ENCODE data around the gene LAMC1. TPM values are rescaled to one million over a fixed set of nuclear protein-coding genes. Genes with fewer than 3 reads are reported as not detected.

Gene LAMC1
- total and polyA plus RNA-seq, 10 of the 15 experiments (the other 5 are each of a cell fraction or from before 2014, with no cell fraction given) = 4.6 to 51.4 (median 25.6) TPM

DNA sequence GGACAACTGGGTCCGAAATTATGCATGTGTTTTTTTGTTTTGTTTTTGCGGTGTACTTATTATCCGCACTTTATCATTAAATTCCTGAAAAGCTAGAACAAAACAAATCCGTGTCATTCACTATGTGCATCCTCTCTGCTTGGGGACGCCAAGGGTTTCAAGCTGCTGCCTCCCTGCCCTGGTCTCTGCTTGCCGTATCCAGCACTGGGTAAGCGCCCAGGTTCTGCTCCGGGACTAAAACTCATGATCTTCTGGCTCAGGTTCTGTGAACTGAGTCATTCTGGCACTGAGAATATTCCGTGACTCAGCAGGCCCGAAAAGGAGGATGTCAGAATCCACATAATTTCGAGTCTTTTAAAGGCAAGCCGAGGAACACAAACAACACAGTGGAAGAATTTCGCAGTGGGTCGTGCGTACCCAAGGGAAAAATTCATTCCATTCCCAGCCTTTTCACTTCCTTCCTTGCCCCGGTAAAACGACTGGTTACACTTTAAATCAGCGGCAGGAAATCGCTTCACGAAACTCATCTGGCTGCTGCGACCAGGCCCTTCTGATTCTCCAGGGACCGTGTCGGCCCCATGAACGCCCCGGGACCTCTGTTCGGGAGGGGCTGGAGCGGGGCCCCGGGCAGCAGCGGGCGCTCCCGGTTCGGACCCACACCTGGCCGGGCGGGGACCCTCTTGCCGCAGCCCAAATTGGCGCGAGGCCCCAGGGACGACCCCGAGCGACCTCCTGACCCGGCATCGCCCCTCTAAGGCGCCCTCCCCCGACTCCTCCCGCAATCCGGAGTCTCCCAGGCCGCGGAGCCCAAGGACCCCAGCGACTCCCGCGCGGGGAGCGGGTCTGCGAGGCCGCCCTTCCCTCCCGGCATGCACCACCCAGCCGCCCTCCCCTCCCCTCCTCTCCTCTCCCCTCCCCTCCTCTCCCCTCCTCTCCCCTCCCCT lies 746 bp upstream of the LAMC1 start (continued):
- TF ChIP-seq EZH2 (IDR thresholded peaks at IDR 0.05; ENCODE audit: borderline replicate concordance, control insufficient read depth, low read depth, low read length) (no peak), TCF3 (IDR thresholded peaks at IDR 0.05; ENCODE audit: borderline replicate concordance, insufficient read depth, low read depth, low read length) (0 out of 2 replicates have a peak, but pooled peaks have one; percentile 9), TARDBP (IDR thresholded peaks at IDR 0.05; ENCODE audit: borderline replicate concordance) (0 out of 2 replicates have a peak, but pooled peaks have one; percentile 29), NBN (IDR thresholded peaks at IDR 0.05) (peak; percentile 81; the same call in 1 of the 2 replicates), POU2F2 (IDR thresholded peaks at IDR 0.05; ENCODE audit: borderline replicate concordance, low read depth, low read length) (no peak), IRF4 (IDR thresholded peaks at IDR 0.05; ENCODE audit: low read depth, low read length) (peak; percentile 76), CREB1 (IDR thresholded peaks at IDR 0.05; ENCODE audit: low read depth) (0 out of 2 replicates have a peak, but pooled peaks have one; percentile 31), ATF7 (IDR thresholded peaks at IDR 0.05; ENCODE audit: low read depth) (peak; percentile 35; the same call in 1 of the 2 replicates)
- TF ChIP-seq, protein P1, sequence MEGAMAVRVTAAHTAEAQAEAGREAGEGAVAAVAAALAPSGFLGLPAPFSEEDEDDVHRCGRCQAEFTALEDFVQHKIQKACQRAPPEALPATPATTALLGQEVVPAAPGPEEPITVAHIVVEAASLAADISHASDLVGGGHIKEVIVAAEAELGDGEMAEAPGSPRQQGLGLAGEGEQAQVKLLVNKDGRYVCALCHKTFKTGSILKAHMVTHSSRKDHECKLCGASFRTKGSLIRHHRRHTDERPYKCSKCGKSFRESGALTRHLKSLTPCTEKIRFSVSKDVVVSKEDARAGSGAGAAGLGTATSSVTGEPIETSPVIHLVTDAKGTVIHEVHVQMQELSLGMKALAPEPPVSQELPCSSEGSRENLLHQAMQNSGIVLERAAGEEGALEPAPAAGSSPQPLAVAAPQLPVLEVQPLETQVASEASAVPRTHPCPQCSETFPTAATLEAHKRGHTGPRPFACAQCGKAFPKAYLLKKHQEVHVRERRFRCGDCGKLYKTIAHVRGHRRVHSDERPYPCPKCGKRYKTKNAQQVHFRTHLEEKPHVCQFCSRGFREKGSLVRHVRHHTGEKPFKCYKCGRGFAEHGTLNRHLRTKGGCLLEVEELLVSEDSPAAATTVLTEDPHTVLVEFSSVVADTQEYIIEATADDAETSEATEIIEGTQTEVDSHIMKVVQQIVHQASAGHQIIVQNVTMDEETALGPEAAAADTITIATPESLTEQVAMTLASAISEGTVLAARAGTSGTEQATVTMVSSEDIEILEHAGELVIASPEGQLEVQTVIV (IDR thresholded peaks at IDR 0.05; ENCODE audit: borderline replicate concordance, partially characterized antibody) = no peak
- TF ChIP-seq, protein P2, sequence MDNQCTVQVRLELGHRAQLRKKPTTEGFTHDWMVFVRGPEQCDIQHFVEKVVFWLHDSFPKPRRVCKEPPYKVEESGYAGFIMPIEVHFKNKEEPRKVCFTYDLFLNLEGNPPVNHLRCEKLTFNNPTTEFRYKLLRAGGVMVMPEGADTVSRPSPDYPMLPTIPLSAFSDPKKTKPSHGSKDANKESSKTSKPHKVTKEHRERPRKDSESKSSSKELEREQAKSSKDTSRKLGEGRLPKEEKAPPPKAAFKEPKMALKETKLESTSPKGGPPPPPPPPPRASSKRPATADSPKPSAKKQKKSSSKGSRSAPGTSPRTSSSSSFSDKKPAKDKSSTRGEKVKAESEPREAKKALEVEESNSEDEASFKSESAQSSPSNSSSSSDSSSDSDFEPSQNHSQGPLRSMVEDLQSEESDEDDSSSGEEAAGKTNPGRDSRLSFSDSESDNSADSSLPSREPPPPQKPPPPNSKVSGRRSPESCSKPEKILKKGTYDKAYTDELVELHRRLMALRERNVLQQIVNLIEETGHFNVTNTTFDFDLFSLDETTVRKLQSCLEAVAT (IDR thresholded peaks at IDR 0.05) = no peak
- TF ChIP-seq, protein P3, sequence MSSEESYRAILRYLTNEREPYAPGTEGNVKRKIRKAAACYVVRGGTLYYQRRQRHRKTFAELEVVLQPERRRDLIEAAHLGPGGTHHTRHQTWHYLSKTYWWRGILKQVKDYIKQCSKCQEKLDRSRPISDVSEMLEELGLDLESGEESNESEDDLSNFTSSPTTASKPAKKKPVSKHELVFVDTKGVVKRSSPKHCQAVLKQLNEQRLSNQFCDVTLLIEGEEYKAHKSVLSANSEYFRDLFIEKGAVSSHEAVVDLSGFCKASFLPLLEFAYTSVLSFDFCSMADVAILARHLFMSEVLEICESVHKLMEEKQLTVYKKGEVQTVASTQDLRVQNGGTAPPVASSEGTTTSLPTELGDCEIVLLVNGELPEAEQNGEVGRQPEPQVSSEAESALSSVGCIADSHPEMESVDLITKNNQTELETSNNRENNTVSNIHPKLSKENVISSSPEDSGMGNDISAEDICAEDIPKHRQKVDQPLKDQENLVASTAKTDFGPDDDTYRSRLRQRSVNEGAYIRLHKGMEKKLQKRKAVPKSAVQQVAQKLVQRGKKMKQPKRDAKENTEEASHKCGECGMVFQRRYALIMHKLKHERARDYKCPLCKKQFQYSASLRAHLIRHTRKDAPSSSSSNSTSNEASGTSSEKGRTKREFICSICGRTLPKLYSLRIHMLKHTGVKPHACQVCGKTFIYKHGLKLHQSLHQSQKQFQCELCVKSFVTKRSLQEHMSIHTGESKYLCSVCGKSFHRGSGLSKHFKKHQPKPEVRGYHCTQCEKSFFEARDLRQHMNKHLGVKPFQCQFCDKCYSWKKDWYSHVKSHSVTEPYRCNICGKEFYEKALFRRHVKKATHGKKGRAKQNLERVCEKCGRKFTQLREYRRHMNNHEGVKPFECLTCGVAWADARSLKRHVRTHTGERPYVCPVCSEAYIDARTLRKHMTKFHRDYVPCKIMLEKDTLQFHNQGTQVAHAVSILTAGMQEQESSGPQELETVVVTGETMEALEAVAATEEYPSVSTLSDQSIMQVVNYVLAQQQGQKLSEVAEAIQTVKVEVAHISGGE (CRISPR knock-in tag; IDR thresholded peaks at IDR 0.05) = no peak
- TF ChIP-seq, protein P4, sequence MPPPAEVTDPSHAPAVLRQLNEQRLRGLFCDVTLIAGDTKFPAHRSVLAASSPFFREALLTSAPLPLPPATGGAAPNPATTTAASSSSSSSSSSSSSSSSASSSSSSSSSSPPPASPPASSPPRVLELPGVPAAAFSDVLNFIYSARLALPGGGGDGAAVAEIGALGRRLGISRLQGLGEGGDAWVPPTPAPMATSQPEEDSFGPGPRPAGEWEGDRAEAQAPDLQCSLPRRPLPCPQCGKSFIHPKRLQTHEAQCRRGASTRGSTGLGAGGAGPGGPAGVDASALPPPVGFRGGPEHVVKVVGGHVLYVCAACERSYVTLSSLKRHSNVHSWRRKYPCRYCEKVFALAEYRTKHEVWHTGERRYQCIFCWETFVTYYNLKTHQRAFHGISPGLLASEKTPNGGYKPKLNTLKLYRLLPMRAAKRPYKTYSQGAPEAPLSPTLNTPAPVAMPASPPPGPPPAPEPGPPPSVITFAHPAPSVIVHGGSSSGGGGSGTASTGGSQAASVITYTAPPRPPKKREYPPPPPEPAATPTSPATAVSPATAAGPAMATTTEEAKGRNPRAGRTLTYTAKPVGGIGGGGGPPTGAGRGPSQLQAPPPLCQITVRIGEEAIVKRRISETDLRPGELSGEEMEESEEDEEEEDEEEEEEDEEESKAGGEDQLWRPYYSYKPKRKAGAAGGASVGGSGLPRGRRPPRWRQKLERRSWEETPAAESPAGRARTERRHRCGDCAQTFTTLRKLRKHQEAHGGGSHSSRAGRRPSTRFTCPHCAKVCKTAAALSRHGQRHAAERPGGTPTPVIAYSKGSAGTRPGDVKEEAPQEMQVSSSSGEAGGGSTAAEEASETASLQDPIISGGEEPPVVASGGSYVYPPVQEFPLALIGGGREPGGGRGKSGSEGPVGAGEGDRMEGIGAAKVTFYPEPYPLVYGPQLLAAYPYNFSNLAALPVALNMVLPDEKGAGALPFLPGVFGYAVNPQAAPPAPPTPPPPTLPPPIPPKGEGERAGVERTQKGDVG (CRISPR knock-in tag; IDR thresholded peaks at IDR 0.05) = no peak
- TF ChIP-seq, protein P5, sequence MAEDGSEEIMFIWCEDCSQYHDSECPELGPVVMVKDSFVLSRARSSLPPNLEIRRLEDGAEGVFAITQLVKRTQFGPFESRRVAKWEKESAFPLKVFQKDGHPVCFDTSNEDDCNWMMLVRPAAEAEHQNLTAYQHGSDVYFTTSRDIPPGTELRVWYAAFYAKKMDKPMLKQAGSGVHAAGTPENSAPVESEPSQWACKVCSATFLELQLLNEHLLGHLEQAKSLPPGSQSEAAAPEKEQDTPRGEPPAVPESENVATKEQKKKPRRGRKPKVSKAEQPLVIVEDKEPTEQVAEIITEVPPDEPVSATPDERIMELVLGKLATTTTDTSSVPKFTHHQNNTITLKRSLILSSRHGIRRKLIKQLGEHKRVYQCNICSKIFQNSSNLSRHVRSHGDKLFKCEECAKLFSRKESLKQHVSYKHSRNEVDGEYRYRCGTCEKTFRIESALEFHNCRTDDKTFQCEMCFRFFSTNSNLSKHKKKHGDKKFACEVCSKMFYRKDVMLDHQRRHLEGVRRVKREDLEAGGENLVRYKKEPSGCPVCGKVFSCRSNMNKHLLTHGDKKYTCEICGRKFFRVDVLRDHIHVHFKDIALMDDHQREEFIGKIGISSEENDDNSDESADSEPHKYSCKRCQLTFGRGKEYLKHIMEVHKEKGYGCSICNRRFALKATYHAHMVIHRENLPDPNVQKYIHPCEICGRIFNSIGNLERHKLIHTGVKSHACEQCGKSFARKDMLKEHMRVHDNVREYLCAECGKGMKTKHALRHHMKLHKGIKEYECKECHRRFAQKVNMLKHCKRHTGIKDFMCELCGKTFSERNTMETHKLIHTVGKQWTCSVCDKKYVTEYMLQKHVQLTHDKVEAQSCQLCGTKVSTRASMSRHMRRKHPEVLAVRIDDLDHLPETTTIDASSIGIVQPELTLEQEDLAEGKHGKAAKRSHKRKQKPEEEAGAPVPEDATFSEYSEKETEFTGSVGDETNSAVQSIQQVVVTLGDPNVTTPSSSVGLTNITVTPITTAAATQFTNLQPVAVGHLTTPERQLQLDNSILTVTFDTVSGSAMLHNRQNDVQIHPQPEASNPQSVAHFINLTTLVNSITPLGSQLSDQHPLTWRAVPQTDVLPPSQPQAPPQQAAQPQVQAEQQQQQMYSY (CRISPR knock-in tag; IDR thresholded peaks at IDR 0.05) = no peak
